ENCODE data around the gene NLGN4X. TPM values are rescaled to one million over a fixed set of nuclear protein-coding genes. Genes with fewer than 3 reads are reported as not detected.

Gene NLGN4X
- total RNA-seq, 4 donors from 2014 or later: 1.7 to 8.2 (median 4.8) TPM

- intact Hi-C loops (cut with DNase I): no loop called here
Observed at GRCh38 chrX:5891378-5891777, 337.3 kb downstream of the NLGN4X start.

GRCh38 chrX:5876984-5877596, 351.6 kb downstream of the NLGN4X start:
- H3K27me3 ChIP-seq: no peaks in the 10 kb centered on the region
- no peaks in the 10 kb centered on the region for H3K4me1 ChIP-seq
- intact Hi-C loops (cut with DNase I): no loop called here
- no peaks in the 10 kb centered on the region for H3K36me3 ChIP-seq
- H3K9me3 ChIP-seq: no peaks in the 10 kb centered on the region
- no peak overlapping the region for H3K4me3 ChIP-seq
- TF ChIP-seq EP300 (IDR thresholded peaks at IDR 0.05) (no peak), CTCF (IDR thresholded peaks at IDR 0.05) (peak in 2 of 3 experiments; percentile 30 to 41)
- WGBS: 35% methylated on average over 12 of the region's 12 CpGs
- no peak for DNase-seq (ENCODE audit: extremely low spot score)
- no peak overlapping the region for H3K27ac ChIP-seq (replicated peaks in 1 of 4)

More at GRCh38 chrX:5891378-5891777, 337.3 kb downstream of the NLGN4X start:
- DNase-seq (ENCODE audit: extremely low spot score): no peak
- TF ChIP-seq POLR2A (IDR thresholded peaks at IDR 0.05; ENCODE audit: low read depth) (no peak), POLR2AphosphoS5 (IDR thresholded peaks at IDR 0.05) (no peak), CTCF (IDR thresholded peaks at IDR 0.05) (no peak), EP300 (IDR thresholded peaks at IDR 0.05) (no peak)
- H3K36me3 ChIP-seq: no peaks in the 10 kb centered on the region
- H3K27ac ChIP-seq (replicated peaks in 1 of 4): no peak overlapping the region
- H3K27me3 ChIP-seq: no peaks in the 10 kb centered on the region
- 71% methylated on average over 5 of the region's 5 CpGs for WGBS
- H3K4me3 ChIP-seq: no peak overlapping the region
- H3K4me1 ChIP-seq: no peaks in the 10 kb centered on the region
- H3K9me3 ChIP-seq: no peaks in the 10 kb centered on the region

- intact Hi-C loops (cut with DNase I): no loop called here
- H3K4me1 ChIP-seq: no peaks in the 10 kb centered on the region
- H3K4me3 ChIP-seq: no peak overlapping the region
- 32% methylated on average over 3 of the region's 3 CpGs for WGBS
- H3K27me3 ChIP-seq: no peaks in the 10 kb centered on the region
- no peak for DNase-seq (ENCODE audit: extremely low spot score)
- no peaks in the 10 kb centered on the region for H3K36me3 ChIP-seq
- H3K9me3 ChIP-seq: no peaks in the 10 kb centered on the region
- no peak overlapping the region for H3K27ac ChIP-seq (replicated peaks in 1 of 4)
- TF ChIP-seq POLR2AphosphoS5 (IDR thresholded peaks at IDR 0.05) (no peak), EP300 (IDR thresholded peaks at IDR 0.05) (no peak), CTCF (IDR thresholded peaks at IDR 0.05) (no peak), POLR2A (IDR thresholded peaks at IDR 0.05; ENCODE audit: low read depth) (no peak)
Observed at GRCh38 chrX:5870238-5870637, 358.4 kb downstream of the NLGN4X start.

GRCh38 chrX:5869786-5870185, 358.9 kb downstream of the NLGN4X start:
- TF ChIP-seq POLR2A (IDR thresholded peaks at IDR 0.05; ENCODE audit: low read depth): no peak
- TF ChIP-seq EP300 (IDR thresholded peaks at IDR 0.05): no peak
- TF ChIP-seq CTCF (IDR thresholded peaks at IDR 0.05): no peak
- TF ChIP-seq POLR2AphosphoS5 (IDR thresholded peaks at IDR 0.05): no peak
- intact Hi-C loops (cut with DNase I): no loop called here
- no peak for DNase-seq (ENCODE audit: extremely low spot score)
- Histone ChIP-seq H3K27ac (replicated peaks in 1 of 4) (no peak overlapping the region), H3K4me1 (no peaks in the 10 kb centered on the region), H3K27me3 (no peaks in the 10 kb centered on the region), H3K36me3 (no peaks in the 10 kb centered on the region), H3K4me3 (no peak overlapping the region), H3K9me3 (no peaks in the 10 kb centered on the region)
- 85% methylated on average over 7 of the region's 7 CpGs for WGBS

GRCh38 chrX:5867778-5868177, 360.9 kb downstream of the NLGN4X start:
- Histone ChIP-seq H3K4me3 (no peak overlapping the region), H3K9me3 (no peaks in the 10 kb centered on the region), H3K27me3 (no peaks in the 10 kb centered on the region), H3K4me1 (no peaks in the 10 kb centered on the region), H3K36me3 (no peaks in the 10 kb centered on the region), H3K27ac (replicated peaks in 1 of 4) (no peak overlapping the region)
- 88% methylated on average over 2 of the region's 2 CpGs for whole genome bisulfite sequencing
- intact Hi-C loops (cut with DNase I): no loop called here
- DNase-seq (ENCODE audit: extremely low spot score): no peak
- TF ChIP-seq POLR2A (IDR thresholded peaks at IDR 0.05; ENCODE audit: low read depth) (no peak), POLR2AphosphoS5 (IDR thresholded peaks at IDR 0.05) (no peak), CTCF (IDR thresholded peaks at IDR 0.05) (no peak), EP300 (IDR thresholded peaks at IDR 0.05) (no peak)
